HEK293 (cell line): Measurements from ENCODE around the gene TAS1R3.
A peak's percentile ranks its signal among the peaks of the same experiment; 100 is the strongest.

Experiments used
- GLIS1 ChIP-seq: fragments of 450-650 bp; formaldehyde crosslinking; IDR thresholded peaks from 2 replicates; pipeline ENCODE4 v1.5.1; 2016; ENCODE audit warnings: missing biosample characterization, missing genetic modification characterization
- HIC1 ChIP-seq: fragments of 450-650 bp; formaldehyde crosslinking; IDR thresholded peaks from 2 replicates; pipeline ENCODE4 v1.5.1; 2016; ENCODE audit warnings: missing biosample characterization, missing genetic modification characterization
- HOXA7 ChIP-seq: sonication (generic); formaldehyde crosslinking; IDR thresholded peaks from 2 replicates; pipeline ENCODE4 v1.8.1; 2022; ENCODE audit warnings: missing genetic modification reagents, borderline replicate concordance
- KLF7 ChIP-seq: fragments of 450-650 bp; formaldehyde crosslinking; IDR thresholded peaks from 2 replicates; pipeline ENCODE4 v1.5.1; 2016; ENCODE audit warnings: missing biosample characterization, missing genetic modification characterization, borderline replicate concordance
- PBX3 ChIP-seq: sonication (generic); formaldehyde crosslinking; IDR thresholded peaks from 2 replicates; pipeline ENCODE4 v1.8.1; 2022; ENCODE audit warnings: mild to moderate bottlenecking, moderate library complexity, missing genetic modification reagents
- SALL2 ChIP-seq: fragments of 450-650 bp; formaldehyde crosslinking; IDR thresholded peaks from 2 replicates; pipeline ENCODE4 v1.5.0; 2017; ENCODE audit warnings: missing biosample characterization, mild to moderate bottlenecking, missing genetic modification characterization, borderline replicate concordance
- ZBTB26 ChIP-seq: fragments of 450-650 bp; formaldehyde crosslinking; optimal IDR thresholded peaks from 2 replicates; pipeline ENCODE3; 2016; ENCODE audit warnings: missing biosample characterization, mild to moderate bottlenecking, missing genetic modification characterization
- ZBTB44 ChIP-seq: fragments of 450-650 bp; IDR thresholded peaks from 2 replicates; pipeline ENCODE4 v1.5.1; 2018; ENCODE audit warnings: missing biosample characterization, mild to moderate bottlenecking, missing genetic modification characterization
- ZBTB48 ChIP-seq: fragments of 450-650 bp; formaldehyde crosslinking; IDR thresholded peaks from 2 replicates; pipeline ENCODE4 v1.5.1; 2016; ENCODE audit warnings: missing biosample characterization, missing genetic modification characterization
- ZFP37 ChIP-seq: fragments of 450-650 bp; formaldehyde crosslinking; IDR thresholded peaks from 2 replicates; pipeline ENCODE4 v1.5.1; 2016; ENCODE audit warnings: missing biosample characterization, missing genetic modification characterization
- ZIC2 ChIP-seq: fragments of 450-650 bp; formaldehyde crosslinking; IDR thresholded peaks from 2 replicates; pipeline ENCODE4 v1.5.1; 2016; ENCODE audit warnings: missing biosample characterization, missing genetic modification characterization
- ZNF266 ChIP-seq: fragments of 450-650 bp; formaldehyde crosslinking; IDR thresholded peaks from 2 replicates; pipeline ENCODE4 v1.5.1; 2016; ENCODE audit warnings: missing biosample characterization, missing genetic modification characterization, low read depth
- ZNF423 ChIP-seq: fragments of 450-650 bp; formaldehyde crosslinking; IDR thresholded peaks from 2 replicates; pipeline ENCODE4 v1.5.1; 2016; ENCODE audit warnings: missing biosample characterization, missing genetic modification characterization
- ZNF529 ChIP-seq: fragments of 450-650 bp; formaldehyde crosslinking; IDR thresholded peaks from 2 replicates; pipeline ENCODE4 v1.5.1; 2017; ENCODE audit warnings: missing genetic modification characterization, missing biosample characterization; ENCODE audit not compliant: insufficient replicate concordance
- ZNF555 ChIP-seq: fragments of 450-650 bp; formaldehyde crosslinking; conservative IDR thresholded peaks from 2 replicates; pipeline ENCODE4 v1.5.1; 2017; ENCODE audit warnings: missing biosample characterization, mild to moderate bottlenecking, missing genetic modification characterization, inconsistent platforms
- ZSCAN23 ChIP-seq: fragments of 450-650 bp; formaldehyde crosslinking; IDR thresholded peaks from 2 replicates; pipeline ENCODE4 v1.5.1; 2016; ENCODE audit warnings: missing biosample characterization, missing genetic modification characterization
- ZSCAN30 ChIP-seq: fragments of 450-650 bp; IDR thresholded peaks from 2 replicates; pipeline ENCODE4 v1.5.1; 2018; ENCODE audit warnings: missing biosample characterization, mild to moderate bottlenecking, missing genetic modification characterization, moderate library complexity
- TF ChIP-seq, protein P1 (sequence below): fragments of 450-650 bp; formaldehyde crosslinking; IDR thresholded peaks from 2 replicates; pipeline ENCODE4 v1.5.1; 2016; ENCODE audit warnings: missing biosample characterization, missing genetic modification characterization, borderline replicate concordance
- TF ChIP-seq, protein P2 (sequence below): fragments of 450-650 bp; formaldehyde crosslinking; IDR thresholded peaks from 2 replicates; pipeline ENCODE4 v1.5.1; 2016; ENCODE audit warnings: missing biosample characterization, missing genetic modification characterization
- TF ChIP-seq, protein P3 (sequence below): fragments of 450-650 bp; formaldehyde crosslinking; IDR thresholded peaks from 2 replicates; pipeline ENCODE4 v1.5.1; 2016; ENCODE audit warnings: missing biosample characterization, missing genetic modification characterization

The TAS1R3 gene

DNA sequence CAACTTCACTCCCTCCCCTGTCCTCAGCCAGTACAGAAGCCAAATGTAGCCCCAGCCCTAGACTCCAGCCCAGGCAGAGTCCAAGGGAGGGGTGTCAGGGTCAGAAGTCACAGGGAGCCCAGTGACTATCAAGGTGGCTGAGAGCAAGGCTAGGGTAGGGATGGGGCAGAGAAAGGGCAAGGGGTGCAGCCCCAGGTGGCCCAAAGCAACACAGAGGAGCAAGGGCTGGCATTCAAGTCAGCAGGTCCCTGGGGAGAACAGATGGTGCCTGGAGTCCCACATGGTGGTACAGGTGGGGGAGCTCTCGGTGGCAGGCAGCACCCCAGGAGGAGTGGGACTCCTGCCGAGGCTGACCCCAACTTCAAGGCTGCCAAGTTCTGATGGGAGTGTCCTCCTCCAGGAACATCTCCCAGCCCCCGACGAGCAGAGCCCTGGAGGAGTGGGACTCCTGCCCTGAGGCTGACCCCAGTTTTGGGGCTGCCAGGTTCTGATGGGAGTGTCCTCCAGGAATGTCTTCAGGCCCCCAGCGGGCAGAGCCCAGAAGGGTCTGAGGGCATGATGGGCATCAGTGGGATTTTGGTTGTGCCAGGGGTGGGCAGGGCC is 21.8 kb downstream of the TAS1R3 start (continued):
- TF ChIP-seq, protein P1, sequence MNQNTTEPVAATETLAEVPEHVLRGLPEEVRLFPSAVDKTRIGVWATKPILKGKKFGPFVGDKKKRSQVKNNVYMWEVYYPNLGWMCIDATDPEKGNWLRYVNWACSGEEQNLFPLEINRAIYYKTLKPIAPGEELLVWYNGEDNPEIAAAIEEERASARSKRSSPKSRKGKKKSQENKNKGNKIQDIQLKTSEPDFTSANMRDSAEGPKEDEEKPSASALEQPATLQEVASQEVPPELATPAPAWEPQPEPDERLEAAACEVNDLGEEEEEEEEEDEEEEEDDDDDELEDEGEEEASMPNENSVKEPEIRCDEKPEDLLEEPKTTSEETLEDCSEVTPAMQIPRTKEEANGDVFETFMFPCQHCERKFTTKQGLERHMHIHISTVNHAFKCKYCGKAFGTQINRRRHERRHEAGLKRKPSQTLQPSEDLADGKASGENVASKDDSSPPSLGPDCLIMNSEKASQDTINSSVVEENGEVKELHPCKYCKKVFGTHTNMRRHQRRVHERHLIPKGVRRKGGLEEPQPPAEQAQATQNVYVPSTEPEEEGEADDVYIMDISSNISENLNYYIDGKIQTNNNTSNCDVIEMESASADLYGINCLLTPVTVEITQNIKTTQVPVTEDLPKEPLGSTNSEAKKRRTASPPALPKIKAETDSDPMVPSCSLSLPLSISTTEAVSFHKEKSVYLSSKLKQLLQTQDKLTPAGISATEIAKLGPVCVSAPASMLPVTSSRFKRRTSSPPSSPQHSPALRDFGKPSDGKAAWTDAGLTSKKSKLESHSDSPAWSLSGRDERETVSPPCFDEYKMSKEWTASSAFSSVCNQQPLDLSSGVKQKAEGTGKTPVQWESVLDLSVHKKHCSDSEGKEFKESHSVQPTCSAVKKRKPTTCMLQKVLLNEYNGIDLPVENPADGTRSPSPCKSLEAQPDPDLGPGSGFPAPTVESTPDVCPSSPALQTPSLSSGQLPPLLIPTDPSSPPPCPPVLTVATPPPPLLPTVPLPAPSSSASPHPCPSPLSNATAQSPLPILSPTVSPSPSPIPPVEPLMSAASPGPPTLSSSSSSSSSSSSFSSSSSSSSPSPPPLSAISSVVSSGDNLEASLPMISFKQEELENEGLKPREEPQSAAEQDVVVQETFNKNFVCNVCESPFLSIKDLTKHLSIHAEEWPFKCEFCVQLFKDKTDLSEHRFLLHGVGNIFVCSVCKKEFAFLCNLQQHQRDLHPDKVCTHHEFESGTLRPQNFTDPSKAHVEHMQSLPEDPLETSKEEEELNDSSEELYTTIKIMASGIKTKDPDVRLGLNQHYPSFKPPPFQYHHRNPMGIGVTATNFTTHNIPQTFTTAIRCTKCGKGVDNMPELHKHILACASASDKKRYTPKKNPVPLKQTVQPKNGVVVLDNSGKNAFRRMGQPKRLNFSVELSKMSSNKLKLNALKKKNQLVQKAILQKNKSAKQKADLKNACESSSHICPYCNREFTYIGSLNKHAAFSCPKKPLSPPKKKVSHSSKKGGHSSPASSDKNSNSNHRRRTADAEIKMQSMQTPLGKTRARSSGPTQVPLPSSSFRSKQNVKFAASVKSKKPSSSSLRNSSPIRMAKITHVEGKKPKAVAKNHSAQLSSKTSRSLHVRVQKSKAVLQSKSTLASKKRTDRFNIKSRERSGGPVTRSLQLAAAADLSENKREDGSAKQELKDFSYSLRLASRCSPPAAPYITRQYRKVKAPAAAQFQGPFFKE: no peak
- TF ChIP-seq ZNF555 (no peak), ZNF266 (tag by site-specific recombination) (no peak), ZSCAN23 (tag by site-specific recombination) (no peak), ZNF423 (tag by site-specific recombination) (0 out of 2 replicates have a peak, but pooled peaks have one; percentile 15), SALL2 (tag by site-specific recombination) (no peak), HIC1 (tag by site-specific recombination) (peak; percentile 35; the same call in 1 of the 2 replicates), ZIC2 (tag by site-specific recombination) (peak; percentile 92), ZBTB48 (tag by site-specific recombination) (peak; percentile 54; the same call in 1 of the 2 replicates), ZBTB44 (tag by site-specific recombination) (no peak), GLIS1 (tag by site-specific recombination) (peak; percentile 97), HOXA7 (no peak), ZSCAN30 (tag by site-specific recombination) (no peak), PBX3 (no peak), ZNF529 (no peak), ZFP37 (tag by site-specific recombination) (no peak), ZBTB26 (tag by site-specific recombination) (no peak), KLF7 (tag by site-specific recombination) (no peak)
- TF ChIP-seq, protein P2, sequence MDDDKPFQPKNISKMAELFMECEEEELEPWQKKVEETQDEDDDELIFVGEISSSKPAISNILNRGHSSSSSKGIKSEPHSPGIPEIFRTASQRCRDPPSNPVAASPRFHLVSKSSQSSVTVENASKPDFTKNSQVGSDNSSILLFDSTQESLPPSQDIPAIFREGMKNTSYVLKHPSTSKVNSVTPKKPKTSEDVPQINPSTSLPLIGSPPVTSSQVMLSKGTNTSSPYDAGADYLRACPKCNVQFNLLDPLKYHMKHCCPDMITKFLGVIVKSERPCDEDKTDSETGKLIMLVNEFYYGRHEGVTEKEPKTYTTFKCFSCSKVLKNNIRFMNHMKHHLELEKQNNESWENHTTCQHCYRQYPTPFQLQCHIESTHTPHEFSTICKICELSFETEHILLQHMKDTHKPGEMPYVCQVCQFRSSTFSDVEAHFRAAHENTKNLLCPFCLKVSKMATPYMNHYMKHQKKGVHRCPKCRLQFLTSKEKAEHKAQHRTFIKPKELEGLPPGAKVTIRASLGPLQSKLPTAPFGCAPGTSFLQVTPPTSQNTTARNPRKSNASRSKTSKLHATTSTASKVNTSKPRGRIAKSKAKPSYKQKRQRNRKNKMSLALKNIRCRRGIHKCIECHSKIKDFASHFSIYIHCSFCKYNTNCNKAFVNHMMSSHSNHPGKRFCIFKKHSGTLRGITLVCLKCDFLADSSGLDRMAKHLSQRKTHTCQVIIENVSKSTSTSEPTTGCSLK: no peak
- TF ChIP-seq, protein P3, sequence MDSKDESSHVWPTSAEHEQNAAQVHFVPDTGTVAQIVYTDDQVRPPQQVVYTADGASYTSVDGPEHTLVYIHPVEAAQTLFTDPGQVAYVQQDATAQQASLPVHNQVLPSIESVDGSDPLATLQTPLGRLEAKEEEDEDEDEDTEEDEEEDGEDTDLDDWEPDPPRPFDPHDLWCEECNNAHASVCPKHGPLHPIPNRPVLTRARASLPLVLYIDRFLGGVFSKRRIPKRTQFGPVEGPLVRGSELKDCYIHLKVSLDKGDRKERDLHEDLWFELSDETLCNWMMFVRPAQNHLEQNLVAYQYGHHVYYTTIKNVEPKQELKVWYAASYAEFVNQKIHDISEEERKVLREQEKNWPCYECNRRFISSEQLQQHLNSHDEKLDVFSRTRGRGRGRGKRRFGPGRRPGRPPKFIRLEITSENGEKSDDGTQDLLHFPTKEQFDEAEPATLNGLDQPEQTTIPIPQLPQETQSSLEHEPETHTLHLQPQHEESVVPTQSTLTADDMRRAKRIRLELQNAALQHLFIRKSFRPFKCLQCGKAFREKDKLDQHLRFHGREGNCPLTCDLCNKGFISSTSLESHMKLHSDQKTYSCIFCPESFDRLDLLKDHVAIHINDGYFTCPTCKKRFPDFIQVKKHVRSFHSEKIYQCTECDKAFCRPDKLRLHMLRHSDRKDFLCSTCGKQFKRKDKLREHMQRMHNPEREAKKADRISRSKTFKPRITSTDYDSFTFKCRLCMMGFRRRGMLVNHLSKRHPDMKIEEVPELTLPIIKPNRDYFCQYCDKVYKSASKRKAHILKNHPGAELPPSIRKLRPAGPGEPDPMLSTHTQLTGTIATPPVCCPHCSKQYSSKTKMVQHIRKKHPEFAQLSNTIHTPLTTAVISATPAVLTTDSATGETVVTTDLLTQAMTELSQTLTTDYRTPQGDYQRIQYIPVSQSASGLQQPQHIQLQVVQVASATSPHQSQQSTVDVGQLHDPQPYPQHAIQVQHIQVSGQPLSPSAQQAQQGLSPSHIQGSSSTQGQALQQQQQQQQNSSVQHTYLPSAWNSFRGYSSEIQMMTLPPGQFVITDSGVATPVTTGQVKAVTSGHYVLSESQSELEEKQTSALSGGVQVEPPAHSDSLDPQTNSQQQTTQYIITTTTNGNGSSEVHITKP: peak; percentile 35; the same call in 1 of the 2 replicates
